Right kidney (tissue), 1 donor: ENCODE data around the gene PCSK4.
A peak's percentile ranks its signal among the peaks of the same experiment; 100 is the strongest.

Experiments
- DNase-seq: peaks from one replicate; pipeline ENCODE4 v3.0.0-alpha.2; 2016

Gene PCSK4

DNA sequence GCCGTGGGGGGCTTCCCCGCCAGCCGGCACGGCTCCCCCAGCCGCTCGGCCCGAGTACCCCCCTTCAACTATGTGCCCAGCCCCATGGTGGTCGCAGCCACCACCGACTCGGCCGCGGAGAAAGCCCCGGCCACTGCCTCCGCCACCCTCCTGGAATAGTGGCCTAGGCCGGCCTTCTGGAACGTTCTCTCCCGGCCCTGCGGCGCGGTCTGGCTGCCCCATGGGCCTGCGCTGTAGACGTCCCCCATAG, 20.2 kb downstream of the PCSK4 start:
- DNase-seq = no peak

DNA sequence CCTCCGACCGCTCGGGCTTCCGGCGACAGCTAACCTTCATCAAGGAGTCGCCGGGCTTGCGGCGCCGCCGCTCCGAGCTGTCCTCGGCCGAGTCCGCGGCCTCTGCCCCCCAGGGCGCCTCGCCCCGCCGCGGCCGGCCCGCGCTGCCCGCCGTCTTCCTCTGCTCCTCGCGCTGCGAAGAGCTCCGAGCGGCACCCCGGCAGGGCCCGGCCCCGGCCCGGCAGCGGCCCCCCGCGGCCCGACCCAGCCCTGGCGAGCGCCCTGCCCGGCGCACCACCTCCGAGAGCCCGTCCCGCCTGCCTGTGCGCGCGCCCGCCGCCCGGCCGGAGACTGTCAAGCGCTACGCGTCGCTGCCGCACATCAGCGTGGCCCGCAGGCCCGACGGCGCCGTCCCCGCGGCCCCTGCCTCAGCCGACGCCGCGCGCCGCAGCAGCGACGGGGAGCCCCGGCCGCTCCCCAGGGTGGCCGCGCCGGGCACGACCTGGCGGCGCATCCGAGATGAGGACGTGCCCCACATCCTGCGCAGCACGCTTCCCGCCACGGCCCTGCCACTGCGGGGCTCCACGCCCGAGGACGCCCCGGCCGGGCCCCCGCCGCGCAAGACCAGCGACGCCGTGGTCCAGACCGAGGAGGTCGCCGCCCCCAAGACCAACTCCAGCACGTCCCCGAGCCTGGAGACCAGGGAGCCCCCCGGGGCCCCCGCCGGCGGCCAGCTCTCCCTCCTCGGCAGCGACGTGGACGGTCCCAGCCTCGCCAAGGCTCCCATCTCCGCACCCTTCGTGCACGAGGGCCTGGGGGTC, 20.7 kb downstream of the PCSK4 start:
- no peak for DNase-seq

DNA sequence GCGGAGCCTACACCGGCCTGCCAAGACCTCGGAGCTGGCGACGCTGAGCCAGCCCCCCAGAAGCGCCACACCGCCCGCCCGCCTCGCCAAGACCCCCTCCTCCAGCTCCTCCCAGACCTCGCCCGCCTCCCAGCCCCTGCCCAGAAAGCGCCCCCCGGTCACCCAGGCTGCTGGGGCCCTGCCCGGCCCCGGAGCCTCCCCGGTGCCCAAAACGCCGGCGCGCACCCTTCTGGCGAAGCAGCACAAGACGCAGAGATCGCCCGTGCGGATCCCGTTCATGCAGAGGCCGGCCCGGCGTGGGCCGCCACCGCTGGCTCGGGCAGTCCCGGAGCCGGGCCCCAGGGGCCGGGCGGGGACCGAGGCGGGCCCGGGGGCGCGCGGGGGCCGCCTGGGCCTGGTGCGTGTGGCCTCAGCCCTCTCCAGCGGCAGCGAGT, 21.3 kb downstream of the PCSK4 start:
- DNase-seq = no peak

- peak; percentile 56 for DNase-seq
Observed at GRCh38 chr19:1468274-1468820, 21.8 kb downstream of the PCSK4 start.

GRCh38 chr19:1467490-1468273, 22.5 kb downstream of the PCSK4 start:
- DNase-seq = peak; percentile 55

DNA sequence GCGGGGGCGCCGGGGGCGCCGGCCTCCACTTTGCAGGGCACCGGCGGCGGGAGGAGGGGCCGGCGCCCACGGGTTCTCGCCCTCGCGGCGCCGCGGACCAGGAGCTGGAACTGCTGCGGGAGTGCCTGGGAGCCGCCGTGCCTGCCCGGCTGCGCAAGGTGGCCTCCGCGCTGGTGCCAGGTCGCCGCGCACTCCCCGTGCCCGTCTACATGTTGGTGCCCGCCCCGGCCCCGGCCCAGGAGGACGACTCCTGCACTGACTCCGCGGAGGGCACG, 23.0 kb downstream of the PCSK4 start:
- no peak for DNase-seq

DNA sequence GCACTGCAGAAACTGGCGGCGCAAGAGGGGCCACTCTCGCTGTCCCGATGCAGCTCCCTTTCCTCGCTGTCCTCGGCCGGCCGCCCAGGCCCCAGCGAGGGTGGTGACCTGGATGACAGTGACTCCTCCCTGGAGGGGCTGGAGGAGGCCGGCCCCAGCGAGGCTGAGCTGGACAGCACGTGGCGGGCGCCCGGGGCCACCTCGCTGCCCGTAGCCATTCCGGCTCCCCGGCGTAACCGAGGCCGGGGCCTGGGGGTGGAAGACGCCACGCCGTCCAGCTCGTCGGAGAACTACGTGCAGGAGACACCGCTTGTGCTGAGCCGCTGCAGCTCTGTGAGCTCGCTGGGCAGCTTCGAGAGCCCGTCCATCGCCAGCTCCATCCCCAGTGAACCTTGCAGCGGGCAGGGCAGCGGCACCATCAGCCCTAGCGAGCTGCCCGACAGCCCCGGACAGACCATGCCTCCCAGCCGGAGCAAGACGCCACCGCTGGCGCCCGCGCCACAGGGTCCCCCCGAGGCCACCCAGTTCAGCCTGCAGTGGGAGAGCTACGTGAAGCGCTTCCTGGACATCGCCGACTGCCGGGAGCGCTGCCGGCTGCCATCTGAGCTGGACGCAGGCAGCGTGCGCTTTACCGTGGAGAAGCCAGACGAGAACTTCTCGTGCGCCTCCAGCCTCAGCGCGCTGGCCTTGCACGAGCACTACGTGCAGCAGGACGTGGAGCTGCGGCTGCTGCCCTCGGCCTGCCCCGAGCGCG, 23.5 kb downstream of the PCSK4 start:
- DNase-seq = peak; percentile 61

- DNase-seq = no peak
Observed at GRCh38 chr19:1466018-1466460, 24.1 kb downstream of the PCSK4 start.

DNA sequence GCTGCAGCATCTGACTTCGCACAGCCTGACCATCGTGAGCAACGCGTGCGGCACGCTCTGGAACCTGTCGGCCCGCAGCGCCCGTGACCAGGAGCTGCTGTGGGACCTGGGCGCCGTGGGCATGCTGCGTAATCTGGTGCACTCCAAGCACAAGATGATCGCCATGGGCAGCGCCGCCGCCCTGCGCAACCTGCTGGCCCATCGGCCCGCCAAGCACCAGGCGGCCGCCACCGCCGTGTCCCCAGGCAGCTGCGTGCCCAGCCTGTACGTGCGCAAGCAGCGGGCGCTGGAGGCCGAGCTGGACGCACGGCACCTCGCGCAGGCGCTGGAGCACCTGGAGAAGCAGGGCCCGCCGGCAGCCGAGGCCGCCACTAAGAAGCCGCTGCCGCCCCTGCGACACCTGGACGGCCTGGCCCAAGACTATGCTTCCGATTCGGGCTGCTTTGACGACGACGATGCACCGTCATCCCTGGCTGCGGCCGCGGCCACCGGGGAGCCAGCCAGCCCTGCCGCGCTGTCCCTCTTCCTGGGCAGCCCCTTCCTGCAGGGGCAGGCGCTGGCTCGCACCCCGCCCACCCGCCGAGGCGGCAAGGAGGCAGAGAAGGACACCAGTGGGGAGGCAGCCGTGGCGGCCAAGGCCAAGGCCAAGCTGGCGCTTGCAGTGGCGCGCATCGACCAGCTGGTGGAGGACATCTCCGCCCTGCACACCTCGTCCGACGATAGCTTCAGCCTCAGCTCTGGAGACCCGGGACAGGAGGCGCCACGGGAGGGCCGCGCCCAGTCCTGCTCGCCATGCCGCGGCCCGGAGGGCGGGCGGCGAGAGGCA, 24.7 kb downstream of the PCSK4 start:
- DNase-seq = peak; percentile 75

- DNase-seq = no peak
Observed at GRCh38 chr19:1461862-1462261, 28.3 kb downstream of the PCSK4 start.

DNA sequence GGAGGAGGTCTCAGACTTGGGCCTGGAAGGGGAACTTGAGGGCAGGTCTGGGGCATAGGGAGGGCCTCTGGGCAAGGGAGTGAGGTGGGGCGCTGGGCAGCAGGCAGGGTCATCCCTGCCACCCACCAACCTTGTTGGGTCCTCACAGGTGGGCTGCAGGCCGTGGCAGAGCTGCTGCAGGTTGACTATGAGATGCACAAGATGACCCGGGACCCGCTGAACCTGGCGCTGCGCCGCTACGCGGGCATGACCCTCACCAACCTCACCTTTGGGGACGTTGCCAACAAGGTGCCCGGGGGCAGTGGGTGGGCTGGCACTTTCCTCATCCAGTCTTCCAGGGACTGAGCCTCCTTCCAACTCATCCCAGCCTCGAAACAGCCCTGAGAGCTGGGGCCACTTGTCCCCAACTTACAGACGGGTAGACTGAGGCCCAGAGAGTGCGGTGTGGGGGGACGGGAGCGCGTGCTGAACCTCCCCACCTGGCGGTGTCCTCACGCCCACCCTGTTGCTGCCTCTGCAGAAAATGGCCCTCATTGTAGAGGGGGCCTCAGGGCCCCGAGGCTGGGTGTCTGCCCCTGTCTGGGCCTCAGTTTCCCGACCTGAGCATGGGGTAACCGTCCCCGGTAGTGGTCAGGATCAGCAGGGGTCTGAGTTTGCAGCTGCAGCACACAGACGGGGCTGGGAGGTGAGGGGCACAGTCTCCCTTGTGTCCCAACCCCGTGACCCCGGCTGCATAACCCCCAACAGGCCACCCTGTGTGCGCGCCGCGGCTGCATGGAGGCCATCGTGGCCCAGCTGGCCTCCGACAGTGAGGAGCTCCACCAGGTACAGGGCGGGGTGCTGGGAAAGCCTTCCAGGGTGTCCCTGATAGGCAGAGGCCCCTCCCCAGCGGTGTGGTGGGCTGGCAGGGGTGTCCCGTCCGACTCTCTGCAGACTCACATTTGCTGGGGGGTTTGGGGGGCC, 29.8 kb downstream of the PCSK4 start:
- no peak for DNase-seq

DNA sequence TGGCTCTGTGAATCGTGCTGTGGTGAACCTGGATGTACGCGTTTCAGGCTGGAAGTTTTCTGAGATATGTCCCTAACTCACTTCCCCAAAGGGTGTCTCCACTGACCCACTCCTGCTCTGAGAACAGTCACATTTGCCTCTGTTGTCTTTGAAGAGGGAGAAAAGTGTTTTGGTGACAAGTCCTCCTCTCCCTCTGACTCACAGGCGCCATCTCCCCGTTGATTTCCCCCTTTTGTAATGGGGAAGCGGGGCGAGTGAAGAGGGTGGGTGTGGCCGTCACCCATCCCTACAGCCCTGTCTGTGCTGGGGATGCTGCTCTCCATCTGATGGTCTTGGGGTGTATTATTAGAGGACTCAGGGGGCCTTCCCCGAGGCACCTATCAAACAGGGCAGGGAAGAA, 30.7 kb downstream of the PCSK4 start:
- no peak for DNase-seq

DNA sequence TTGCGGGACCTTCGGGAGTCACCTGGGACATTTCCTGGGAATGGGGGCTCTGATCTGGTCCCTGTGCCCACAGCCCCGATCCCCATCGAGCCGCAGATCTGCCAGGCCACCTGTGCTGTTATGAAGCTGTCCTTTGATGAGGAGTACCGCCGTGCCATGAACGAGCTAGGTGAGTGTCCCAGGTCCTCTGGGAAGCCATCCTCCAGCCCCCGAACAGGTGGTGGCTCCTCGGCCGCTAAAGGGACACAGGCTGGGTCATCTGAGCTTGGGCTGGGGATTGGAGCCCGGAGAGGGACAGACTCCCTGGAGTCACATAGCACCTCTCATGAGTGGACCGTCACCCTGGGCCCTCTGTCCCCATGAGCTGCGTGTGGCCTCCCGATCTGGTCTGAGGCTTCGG, 32.3 kb downstream of the PCSK4 start:
- DNase-seq = no peak

- no peak for DNase-seq
Observed at GRCh38 chr19:1457031-1457739, 33.0 kb downstream of the PCSK4 start.

- no peak for DNase-seq
Observed at GRCh38 chr19:1456121-1456900, 33.8 kb downstream of the PCSK4 start.

- DNase-seq = no peak
Observed at GRCh38 chr19:1455336-1456120, 34.6 kb downstream of the PCSK4 start.

- DNase-seq = no peak
Observed at GRCh38 chr19:1455002-1455335, 35.2 kb downstream of the PCSK4 start.

GRCh38 chr19:1453525-1454364, 36.4 kb downstream of the PCSK4 start:
- no peak for DNase-seq
